ENCODE measurements around the gene PRSS48.

DNA sequence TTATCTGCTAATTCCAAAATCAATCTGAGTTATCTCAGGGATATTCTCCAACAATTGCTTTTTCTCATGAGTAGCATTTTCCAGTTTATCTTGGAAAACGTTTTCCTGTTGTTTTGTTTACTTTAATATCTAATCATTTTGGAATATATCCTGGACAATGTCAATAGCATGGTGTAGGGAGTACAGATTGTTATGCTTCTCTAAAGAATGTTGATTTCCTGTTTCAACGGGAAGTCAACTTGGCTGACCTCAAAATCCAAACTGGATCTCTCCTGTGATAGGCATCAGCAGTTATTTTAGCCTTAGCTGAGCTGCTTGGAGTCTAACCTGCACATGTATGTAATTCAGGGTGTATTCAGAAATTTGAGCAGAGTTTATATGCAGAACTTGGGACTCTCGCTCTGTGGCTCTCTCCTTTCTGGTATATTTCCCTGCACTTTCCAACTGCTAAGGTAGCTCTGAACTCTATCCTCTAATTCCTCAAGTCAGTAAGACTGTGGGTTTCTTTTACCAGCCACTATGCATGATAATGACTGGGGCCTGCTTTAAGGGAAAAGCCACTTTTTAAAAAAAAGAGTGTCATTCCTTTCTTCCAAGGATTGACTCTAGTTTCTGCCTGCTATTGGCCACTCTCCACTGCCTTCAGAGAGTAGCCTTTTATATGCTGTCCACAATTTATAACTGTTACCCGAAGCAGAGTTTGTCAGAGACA is 7.7 kb downstream of the PRSS48 start:
- no peak for TF ChIP-seq MAFK (IDR thresholded peaks at IDR 0.05; ENCODE audit: low read depth, low read length)
- TF ChIP-seq, protein P1, sequence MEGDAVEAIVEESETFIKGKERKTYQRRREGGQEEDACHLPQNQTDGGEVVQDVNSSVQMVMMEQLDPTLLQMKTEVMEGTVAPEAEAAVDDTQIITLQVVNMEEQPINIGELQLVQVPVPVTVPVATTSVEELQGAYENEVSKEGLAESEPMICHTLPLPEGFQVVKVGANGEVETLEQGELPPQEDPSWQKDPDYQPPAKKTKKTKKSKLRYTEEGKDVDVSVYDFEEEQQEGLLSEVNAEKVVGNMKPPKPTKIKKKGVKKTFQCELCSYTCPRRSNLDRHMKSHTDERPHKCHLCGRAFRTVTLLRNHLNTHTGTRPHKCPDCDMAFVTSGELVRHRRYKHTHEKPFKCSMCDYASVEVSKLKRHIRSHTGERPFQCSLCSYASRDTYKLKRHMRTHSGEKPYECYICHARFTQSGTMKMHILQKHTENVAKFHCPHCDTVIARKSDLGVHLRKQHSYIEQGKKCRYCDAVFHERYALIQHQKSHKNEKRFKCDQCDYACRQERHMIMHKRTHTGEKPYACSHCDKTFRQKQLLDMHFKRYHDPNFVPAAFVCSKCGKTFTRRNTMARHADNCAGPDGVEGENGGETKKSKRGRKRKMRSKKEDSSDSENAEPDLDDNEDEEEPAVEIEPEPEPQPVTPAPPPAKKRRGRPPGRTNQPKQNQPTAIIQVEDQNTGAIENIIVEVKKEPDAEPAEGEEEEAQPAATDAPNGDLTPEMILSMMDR (conservative IDR thresholded peaks at IDR 0.05; ENCODE audit: low read depth, low read length): no peak
- no peak for TF ChIP-seq POLR2A (IDR thresholded peaks at IDR 0.05; ENCODE audit: low read depth, low read length)
- no peak for TF ChIP-seq SMC3 (IDR thresholded peaks at IDR 0.05; ENCODE audit: low read depth, low read length)

Data from IMR-90 (cell line).